WTC11 (cell line): ENCODE measurements around the gene ENAM. TPM values are rescaled to one million over a fixed set of nuclear protein-coding genes. Genes with fewer than 3 reads are reported as not detected.
"Not testable (repeated sequence)": the region's sequence is repeated elsewhere in the genome, so short reads cannot be mapped to it uniquely, and the experiment has no call there.

Source experiments
- ATAC-seq: fragments of 200-7000 bp; cut with Tn5 transposase; 2 replicates; pipeline ENCODE4 v1.10.0; 2021; ENCODE audit warnings: mild to moderate bottlenecking, moderate library complexity
- CTCF ChIA-PET: fragments of 300-600 bp; sonication (Branson Sonifier 250); formaldehyde crosslinking; loops from one replicate; lab custom pipeline; 2021; ENCODE audit warnings: antibody characterized with exemption; lab: Charles Lee
- POLR2A ChIA-PET: fragments of 350-600 bp; sonication (Branson Sonifier 250); formaldehyde crosslinking; loops from one replicate; lab custom pipeline; 2021; ENCODE audit warnings: antibody characterized with exemption; lab: Charles Lee
- DNase-seq: peaks from one replicate; pipeline ENCODE4 v3.0.0; 2021; ENCODE audit warnings: low spot score
- H3K27ac Mint-ChIP-seq: 2 replicates; pipeline ENCODE4 v1.8.0; 2021; ENCODE audit warnings: mixed read lengths
- H3K27me3 Mint-ChIP-seq: 2 replicates; pipeline ENCODE4 v1.8.0; 2021; ENCODE audit warnings: low read depth, mild to moderate bottlenecking, moderate library complexity, mixed read lengths
- H3K36me3 Mint-ChIP-seq: 2 replicates; pipeline ENCODE4 v1.8.0; 2021; ENCODE audit warnings: mixed read lengths
- H3K4me1 Mint-ChIP-seq: 2 replicates; pipeline ENCODE4 v1.8.0; 2022; ENCODE audit warnings: mixed read lengths
- H3K4me3 Mint-ChIP-seq: 2 replicates; pipeline ENCODE4 v1.8.0; 2021; ENCODE audit warnings: mild to moderate bottlenecking, moderate library complexity, mixed read lengths
- H3K9me3 Mint-ChIP-seq: 2 replicates; pipeline ENCODE4 v1.8.0; 2021; ENCODE audit warnings: mixed read lengths
- AFF4 ChIP-seq: sonication (generic); formaldehyde crosslinking; IDR thresholded peaks from 2 replicates; pipeline ENCODE4 v1.8.1; 2023; ENCODE audit warnings: mild to moderate bottlenecking, missing genetic modification reagents, borderline replicate concordance
- ATF1 ChIP-seq: sonication (generic); formaldehyde crosslinking; IDR thresholded peaks from 2 replicates; pipeline ENCODE4 v1.8.1; 2023; ENCODE audit warnings: mild to moderate bottlenecking, moderate library complexity, missing genetic modification reagents
- E2F5 ChIP-seq: sonication (generic); formaldehyde crosslinking; IDR thresholded peaks from 2 replicates; pipeline ENCODE4 v1.8.1; 2022; ENCODE audit warnings: mild to moderate bottlenecking, moderate library complexity, missing genetic modification reagents
- EMX1 ChIP-seq: fragments of 250-450 bp; sonication (Bioruptor Pico); IDR thresholded peaks from 2 replicates; pipeline ENCODE4 v1.8.0; 2021; ENCODE audit warnings: mild to moderate bottlenecking
- FOXP1 ChIP-seq: sonication (generic); formaldehyde crosslinking; IDR thresholded peaks from 2 replicates; pipeline ENCODE4 v1.8.0; 2022; ENCODE audit warnings: missing genetic modification reagents, mild to moderate bottlenecking, moderate library complexity, borderline replicate concordance
- FOXP4 ChIP-seq: sonication (generic); formaldehyde crosslinking; IDR thresholded peaks from 2 replicates; pipeline ENCODE4 v1.8.0; 2022; ENCODE audit warnings: mild to moderate bottlenecking, missing genetic modification reagents
- GABPB1 ChIP-seq: sonication (generic); formaldehyde crosslinking; IDR thresholded peaks from 2 replicates; pipeline ENCODE4 v1.8.1; 2023; ENCODE audit warnings: mild to moderate bottlenecking, missing genetic modification reagents
- USF2 ChIP-seq: sonication (generic); formaldehyde crosslinking; IDR thresholded peaks from 2 replicates; pipeline ENCODE4 v1.8.1; 2023; ENCODE audit warnings: mild to moderate bottlenecking, missing genetic modification reagents, moderate library complexity
- ZMAT4 ChIP-seq: fragments of 250-450 bp; sonication (Bioruptor Pico); IDR thresholded peaks from 2 replicates; pipeline ENCODE4 v1.9.0; 2021; ENCODE audit warnings: mild to moderate bottlenecking
- ZNF281 ChIP-seq: sonication (generic); formaldehyde crosslinking; IDR thresholded peaks from 2 replicates; pipeline ENCODE4 v1.8.0; 2023; ENCODE audit warnings: mild to moderate bottlenecking, missing genetic modification reagents
- ZNF396 ChIP-seq: fragments of 250-450 bp; sonication (Bioruptor Pico); IDR thresholded peaks from 2 replicates; pipeline ENCODE4 v1.8.0; 2021; ENCODE audit warnings: mild to moderate bottlenecking, moderate library complexity, borderline replicate concordance
- ZNF425 ChIP-seq: fragments of 250-450 bp; sonication (Bioruptor Pico); conservative IDR thresholded peaks from 2 replicates; pipeline ENCODE4 v1.9.0; 2021; ENCODE audit warnings: mild to moderate bottlenecking
- ZNF532 ChIP-seq: fragments of 250-450 bp; sonication (Bioruptor Pico); IDR thresholded peaks from 2 replicates; pipeline ENCODE4 v1.9.0; 2021; ENCODE audit warnings: mild to moderate bottlenecking, borderline replicate concordance
- total RNA-seq: library from RNA; stranded (reverse); gene quantifications from 3 replicates; pipeline ENCODE4 v1.2.3, GENCODE V29; 2021

The ENAM gene
- total RNA-seq, 1 experiment from 2014 or later, result not detected

GRCh38 chr4:70660106-70660505 lies 31.6 kb downstream of the ENAM start (continued):
- TF ChIP-seq ZNF281 (CRISPR knock-in tag) (no peak), USF2 (CRISPR knock-in tag) (no peak), FOXP1 (CRISPR knock-in tag) (no peak), GABPB1 (CRISPR knock-in tag) (no peak), ZNF532 (no peak), ZNF425 (CRISPR knock-in tag) (no peak), ZNF396 (no peak), EMX1 (CRISPR knock-in tag) (no peak), ZMAT4 (no peak), E2F5 (CRISPR knock-in tag) (no peak), FOXP4 (CRISPR knock-in tag) (no peak), ATF1 (CRISPR knock-in tag) (no peak), AFF4 (CRISPR knock-in tag) (no peak)

- DNase-seq, H3K27me3 Mint-ChIP-seq, H3K4me1 Mint-ChIP-seq, ATAC-seq, CTCF ChIA-PET, H3K4me3 Mint-ChIP-seq, POLR2A ChIA-PET, H3K27ac Mint-ChIP-seq, H3K9me3 Mint-ChIP-seq, H3K36me3 Mint-ChIP-seq: not testable (repeated sequence)
These were observed 32.9 kb downstream of the ENAM start for GRCh38 chr4:70661309-70661922.
